ENCODE measurements around the gene GRID2IP.
"Not testable (repeated sequence)": the region's sequence is repeated elsewhere in the genome, so short reads cannot be mapped to it uniquely, and the experiment has no call there.

Gene GRID2IP

DNA sequence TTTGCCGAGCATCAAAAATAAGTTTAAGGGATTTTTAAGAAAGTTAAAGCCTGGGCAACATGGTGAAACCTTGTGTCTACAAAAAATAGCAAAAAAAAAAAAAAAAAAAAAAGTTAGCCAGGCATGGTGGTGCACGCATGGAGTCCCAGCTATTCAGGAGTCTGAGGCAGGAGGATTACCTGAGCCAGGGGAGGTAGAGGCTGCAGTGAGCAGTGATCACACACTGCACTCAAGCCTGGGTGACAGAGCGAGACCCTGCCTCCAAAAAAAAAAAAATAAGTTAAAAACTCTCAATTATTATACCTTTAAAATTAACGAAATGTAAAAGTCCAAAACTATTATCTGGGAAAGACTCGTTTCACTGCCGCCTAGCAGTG is 68.5 kb downstream of the GRID2IP start:
- no peak for DNase-seq

DNA sequence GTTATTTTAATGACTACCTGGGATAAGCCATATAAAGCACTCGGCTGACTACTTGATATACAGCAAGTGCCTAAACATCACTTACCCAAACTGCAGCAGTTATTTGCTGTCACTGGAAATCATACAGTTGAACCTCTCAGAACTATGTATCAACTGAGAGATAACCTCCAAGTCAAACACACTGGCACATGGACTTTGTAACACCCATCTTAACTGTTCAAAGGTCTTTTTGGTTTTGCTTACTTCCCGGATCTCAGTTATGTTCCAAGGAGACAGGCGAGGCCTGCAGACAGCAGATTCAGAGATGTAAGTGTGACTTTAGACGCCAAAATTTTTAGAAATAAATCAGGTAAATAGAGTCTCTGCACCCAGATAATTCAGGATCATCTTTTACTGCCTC is 69.0 kb downstream of the GRID2IP start:
- no peak for DNase-seq

DNA sequence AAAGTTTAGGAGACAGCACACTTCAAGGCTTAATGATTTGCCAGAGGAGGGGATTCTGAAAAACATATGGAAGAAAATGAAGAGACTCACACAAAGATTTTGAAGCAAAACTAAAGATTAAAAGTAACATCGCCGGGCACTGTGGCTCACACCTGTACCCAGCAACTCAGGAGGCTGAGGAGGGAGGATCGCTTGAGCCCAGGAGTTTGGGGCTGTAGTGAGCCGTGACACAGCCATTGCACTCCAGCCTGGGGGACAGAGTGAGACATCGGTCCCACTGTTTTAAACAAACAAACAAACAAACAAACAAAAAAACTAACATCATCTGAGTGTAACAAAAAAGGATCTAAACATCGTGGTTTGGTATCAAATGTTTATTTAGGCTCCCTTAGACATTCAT is 69.8 kb downstream of the GRID2IP start:
- DNase-seq = no peak

DNA sequence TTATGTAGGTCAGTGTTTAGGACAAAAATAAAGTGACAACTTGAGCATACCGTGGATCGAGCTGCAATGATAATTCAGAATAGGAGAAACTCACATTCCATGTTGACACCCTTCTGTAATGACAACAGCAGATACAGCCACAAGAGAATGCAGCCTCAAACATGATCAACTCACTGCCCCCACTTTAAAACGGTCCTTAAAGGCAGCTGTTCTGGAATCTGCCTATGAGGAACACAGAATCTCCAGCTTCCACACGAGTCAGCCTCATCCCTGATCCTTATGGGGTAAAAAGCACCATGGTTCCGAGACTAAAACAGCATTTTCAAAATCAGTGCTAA is 71.0 kb downstream of the GRID2IP start:
- no peak for DNase-seq

DNA sequence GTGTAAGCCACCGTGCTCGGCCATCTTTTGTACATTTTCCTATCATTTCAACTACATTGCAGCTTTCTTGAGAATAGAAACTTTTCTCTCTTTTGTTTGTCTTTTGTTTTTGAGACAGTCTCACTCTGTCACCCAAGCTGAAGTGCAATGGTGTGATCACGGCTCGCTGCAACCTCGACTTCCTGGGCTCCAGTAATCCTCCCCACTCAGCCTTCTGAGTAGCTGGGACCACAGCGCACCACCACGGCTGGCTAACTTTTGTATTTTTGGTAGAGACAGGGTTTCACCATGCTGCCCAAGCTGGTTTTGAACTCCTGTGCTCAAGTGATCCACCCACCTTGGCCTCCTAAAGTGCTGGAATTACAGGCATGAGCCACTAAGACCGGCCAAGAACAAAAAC is 72.2 kb downstream of the GRID2IP start:
- DNase-seq = peak; percentile 27

DNA sequence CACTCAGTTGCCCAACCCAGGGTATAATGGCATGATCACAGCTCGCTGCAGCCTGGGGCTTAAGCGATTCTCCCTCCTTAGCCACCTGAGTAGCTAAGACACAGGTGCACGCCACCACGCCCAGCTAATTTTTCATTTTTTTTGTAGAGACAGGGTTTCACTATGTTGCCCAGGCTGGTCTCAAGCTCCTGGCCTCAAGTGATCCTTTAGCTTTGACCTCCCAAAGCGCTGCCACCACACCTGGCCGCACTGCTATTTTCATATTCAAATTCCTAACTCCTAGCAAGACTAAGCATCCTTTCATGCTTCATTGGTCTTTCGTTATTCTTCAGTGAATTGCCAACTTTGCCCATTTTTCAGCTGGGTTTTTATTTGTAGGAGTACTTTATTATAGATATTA is 73.1 kb downstream of the GRID2IP start:
- DNase-seq = no peak

DNA sequence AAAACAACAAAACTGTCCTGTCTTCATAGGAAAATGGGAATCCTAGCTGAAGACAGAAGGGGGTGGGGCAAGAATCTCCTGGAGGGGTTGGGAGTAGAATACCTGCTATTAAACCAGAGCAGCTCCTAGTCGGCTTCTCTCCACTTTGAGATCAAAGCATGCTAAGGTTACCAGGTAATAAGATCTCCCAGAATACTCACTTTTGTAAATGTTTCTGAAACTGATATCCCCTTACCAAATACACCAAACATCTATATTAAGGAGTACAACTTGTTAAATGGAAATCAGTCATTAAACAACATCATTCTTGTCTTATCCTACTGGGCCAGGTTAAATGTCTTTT is 74.0 kb downstream of the GRID2IP start:
- no peak for DNase-seq

DNA sequence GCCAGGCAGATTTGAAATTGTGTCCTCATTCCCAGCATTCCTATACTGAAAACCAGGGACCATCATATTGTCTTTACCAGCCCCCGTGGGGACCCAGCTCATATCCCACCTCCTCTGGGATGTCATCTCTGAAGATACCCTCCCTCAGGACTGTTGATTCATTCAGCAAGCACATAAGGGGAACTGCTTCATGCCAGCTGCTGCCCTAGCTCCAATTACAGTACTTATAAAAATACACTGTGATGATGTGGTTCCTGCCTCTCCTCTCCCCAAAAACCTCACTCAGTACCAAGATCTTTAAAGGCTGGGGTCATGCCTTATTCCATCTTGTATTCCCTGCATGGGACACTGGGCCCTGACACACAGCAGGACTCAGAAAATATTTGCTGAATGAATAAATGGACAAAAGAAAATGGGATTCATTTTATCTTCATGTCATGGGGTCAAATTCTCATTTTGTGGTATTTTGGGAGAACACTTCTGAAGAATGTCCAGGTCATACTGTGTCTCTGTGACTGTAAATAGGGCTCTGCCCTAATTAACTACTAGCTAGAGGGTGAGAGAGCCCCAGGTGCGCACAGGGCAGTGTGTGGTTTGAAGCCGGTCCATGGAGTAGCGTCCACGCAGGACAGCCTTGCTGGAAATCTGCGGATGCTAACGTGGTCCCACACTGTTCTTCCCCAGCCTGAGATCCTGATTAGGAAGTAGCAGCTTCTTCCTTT is 74.5 kb downstream of the GRID2IP start:
- DNase-seq = no peak

DNA sequence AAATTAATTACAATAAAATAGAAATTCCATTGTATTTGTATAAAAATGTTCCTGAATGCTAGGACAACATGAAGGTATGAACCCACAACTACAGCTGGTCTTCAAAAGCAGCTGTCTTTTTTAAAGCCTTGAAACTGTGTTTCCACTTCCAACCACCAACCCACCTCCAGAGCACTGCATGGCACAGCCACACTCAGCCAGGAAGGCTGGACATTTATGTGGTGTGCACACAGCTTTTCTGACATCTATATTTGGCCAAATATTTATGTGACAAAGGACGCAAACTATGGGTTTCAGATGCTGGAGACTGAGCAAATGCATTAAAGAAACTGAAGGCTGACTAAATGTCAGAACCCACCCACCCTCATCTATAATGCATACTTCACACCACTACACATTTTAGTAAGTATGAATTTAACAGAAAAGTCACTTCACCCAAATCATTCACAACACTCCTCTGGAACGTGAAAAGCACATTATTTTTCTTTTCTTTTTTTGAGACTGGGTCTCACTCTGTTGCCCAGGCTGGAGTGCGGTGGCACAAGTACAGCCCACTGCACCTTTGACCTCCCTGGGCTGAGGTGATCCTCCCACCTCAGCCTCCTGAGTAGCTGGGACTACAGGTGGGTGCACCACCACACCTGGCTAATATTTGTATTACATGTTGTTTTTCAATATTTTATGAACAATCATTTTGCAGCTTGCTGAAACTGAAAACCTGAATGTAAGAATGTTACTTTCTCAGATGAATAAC is 75.7 kb downstream of the GRID2IP start:
- DNase-seq = no peak

DNA sequence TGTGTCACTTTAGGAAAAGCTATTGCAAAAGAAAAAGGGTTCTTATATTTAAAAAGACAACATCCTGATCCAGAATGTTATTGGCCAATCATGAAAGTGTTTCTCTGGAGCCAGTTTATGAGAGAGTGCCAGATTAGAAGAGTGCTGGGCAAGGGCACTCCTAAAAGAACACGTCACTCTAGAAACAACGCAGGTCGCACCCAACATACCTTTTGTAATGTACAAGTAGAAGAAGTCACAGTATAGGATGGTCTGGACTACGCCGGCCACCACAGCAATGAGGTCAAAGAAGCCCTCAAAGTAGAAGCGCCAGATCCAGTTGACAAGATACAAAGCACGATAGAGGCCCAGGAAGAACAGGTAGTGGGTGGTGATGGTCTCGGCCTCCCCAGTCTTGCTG is 85.4 kb downstream of the GRID2IP start:
- no peak for DNase-seq

DNA sequence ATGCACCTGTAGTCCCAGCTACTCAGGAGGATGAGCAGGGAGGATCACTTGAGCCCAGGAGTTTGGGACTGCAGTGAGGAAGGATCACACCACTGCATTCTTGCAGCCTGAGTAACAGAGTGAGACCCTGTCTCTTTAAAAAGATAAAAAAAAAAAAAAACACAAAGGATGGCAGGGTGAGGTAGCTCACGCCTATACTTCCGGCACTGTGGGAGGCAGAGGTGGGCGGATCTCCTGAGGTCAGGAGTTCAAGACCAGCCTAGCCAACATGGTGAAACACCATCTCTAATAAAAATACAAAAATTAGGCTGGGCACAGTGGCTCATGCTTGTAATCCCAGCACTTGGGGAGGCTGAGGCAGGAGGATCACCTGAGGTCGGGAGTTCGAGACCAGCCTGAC is 87.7 kb downstream of the GRID2IP start:
- not testable (repeated sequence) for DNase-seq

DNA sequence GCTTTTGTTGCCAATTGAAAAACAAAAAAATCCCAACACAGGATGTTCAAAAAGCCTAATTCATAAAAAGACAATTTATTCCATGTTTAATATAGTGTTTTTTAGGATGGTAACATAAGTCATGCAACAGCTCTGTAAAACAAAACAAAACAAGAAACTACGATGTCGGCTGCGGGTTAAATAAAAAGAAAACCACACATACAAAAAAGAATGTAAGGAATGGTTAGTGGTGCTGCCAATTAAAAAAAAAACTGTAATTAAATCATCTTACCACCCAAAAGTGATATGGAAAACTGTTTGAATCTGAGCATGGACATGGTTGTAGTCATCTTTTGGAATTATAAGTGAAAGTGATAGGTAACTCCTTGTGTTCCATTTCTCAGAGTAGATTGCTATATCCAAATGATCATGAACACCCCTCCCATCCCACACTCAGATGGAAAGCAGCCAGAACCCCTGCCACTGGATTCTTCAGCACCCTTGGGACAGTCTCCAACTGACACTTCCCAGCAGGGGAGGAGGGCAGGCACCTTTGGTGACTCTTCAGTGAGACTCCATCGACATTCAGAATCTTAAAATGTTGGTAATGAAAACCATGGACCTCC is 89.2 kb downstream of the GRID2IP start:
- DNase-seq = no peak

DNA sequence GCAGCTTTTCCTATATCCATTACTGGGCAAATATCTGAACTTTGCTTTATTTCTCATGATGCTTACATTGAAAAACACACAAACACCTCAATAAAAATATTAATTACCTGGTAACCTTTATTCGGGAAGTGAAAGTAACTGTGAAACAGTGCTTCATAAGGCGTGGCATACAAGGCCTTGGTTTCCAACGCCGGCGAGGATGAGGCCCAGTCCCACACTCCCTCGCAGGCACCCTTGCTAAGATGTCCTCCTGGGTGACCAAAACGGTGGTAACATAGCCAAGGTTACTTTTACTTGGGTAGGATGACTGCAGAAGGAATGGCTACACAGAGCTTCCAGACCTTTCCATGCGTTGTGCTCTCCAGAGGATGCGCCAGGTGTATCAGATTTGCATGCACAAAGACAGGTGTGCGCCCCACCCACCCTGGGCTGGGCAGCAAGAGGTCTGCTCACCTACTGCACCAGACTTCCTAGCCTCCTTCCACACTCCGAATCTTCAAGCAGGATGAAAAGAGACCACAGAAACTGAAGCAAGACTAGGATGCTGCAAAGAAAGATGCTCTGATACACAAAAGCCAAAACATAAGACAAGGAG is 90.2 kb downstream of the GRID2IP start:
- DNase-seq = no peak

DNA sequence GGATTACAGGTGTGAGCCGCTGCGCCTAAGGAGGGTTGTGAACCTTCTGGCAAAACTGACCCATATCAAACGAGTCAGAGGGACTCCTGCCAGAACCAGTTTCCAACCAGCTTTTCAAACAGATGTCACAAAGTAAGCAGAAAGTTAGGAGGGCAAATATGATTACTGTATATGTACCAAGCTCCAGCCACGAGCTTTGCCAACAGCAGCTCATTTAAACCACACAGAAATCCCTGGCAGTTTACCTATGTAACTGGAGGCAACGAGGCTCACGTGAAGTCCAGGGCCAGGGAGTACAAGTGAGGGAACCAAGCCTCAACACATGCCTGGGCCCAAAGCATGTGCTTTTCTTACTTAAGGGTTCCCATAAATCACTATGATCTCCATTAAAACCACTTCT is 91.0 kb downstream of the GRID2IP start:
- no peak for DNase-seq

DNA sequence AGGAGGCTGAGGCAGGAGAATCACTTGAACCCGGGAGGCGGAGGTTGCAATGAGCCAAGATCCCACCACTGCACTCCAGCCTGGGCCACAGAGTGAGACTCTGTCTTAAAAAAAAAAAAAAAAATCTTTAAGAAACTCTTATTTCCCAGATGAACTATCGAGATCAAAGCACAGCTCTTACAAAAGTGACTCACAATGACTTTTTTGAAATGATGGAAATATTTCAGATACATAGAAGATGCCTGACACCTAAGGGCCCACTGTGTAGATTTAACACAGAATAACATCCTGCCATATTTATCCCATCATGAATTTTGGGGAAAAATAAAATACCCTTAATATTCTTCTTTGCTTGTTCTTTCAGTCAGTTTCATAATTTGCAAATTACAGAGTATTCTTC is 92.6 kb downstream of the GRID2IP start:
- not testable (repeated sequence) for DNase-seq

DNA sequence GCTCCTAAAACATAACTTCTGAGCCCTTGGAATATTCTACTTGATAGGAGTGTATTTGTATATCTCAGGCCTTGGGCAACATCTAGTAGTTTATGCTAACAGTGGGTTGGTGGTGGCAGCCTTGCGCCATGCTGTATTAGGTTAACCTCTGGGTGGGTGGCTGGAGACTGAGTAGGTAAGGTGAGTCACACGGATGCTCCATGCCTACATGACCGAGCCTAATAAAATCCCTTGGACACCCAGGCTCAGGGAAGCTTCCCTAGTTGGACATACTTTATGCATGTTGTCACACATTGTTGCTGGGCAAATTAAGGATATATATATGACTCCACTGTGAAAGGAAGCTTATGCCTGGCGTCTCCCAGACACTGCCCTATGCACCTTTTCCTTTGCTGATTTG is 97.5 kb downstream of the GRID2IP start:
- DNase-seq = no peak

DNA sequence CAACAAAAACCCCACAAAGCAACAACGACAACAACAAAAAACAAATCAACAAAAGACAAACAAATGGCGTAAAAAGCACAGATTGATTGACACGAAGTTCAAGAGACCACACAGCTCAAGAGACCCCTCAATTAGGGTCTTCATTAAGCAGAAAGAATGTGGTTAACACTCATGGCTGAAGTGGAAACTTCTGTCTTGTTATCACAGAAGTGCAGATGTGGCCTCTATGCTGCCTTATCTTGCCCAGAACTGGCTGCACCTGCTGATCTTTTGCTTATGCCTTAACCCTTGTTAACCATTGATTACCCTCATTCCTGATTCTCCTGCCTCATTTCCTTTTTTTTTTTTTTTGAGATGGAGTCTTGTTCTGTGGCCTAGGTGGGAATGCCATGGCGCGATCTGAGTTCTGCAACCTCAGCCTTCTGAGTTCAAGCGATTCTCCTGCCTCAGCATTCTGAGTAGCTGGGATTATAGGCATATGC is 100.0 kb downstream of the GRID2IP start:
- no peak for DNase-seq

DNA sequence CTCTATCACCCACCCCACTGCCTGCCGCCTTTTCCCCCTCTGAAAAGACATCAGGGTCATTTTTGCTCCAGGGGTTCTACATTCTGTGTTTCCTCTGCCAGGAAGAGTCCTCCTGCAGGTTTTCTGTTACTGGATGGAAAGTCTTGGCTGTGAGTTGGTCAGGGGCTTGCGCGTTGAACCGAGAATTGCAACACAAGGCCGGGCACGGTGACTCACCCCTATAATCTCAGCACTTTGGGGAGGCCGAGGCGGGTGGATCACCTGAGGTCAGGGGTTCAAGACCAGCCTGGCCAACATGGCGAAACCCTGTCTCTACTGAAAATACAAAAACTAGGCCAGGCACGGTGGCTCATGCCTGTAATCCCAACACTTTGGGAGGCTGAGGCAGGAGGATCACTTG is 100.7 kb downstream of the GRID2IP start:
- DNase-seq = not testable (repeated sequence)

DNA sequence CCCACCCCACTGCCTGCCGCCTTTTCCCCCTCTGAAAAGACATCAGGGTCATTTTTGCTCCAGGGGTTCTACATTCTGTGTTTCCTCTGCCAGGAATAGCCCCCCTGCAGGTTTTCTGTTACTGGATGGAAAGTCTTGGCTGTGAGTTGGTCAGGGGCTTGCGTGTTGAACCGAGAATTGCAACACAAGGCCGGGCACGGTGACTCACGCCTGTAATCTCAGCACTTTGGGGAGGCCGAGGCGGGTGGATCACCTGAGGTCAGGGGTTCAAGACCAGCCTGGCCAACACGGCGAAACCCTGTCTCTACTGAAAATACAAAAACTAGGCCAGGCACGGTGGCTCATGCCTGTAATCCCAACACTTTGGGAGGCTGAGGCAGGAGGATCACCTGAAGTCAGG is 101.4 kb downstream of the GRID2IP start:
- not testable (repeated sequence) for DNase-seq

DNA sequence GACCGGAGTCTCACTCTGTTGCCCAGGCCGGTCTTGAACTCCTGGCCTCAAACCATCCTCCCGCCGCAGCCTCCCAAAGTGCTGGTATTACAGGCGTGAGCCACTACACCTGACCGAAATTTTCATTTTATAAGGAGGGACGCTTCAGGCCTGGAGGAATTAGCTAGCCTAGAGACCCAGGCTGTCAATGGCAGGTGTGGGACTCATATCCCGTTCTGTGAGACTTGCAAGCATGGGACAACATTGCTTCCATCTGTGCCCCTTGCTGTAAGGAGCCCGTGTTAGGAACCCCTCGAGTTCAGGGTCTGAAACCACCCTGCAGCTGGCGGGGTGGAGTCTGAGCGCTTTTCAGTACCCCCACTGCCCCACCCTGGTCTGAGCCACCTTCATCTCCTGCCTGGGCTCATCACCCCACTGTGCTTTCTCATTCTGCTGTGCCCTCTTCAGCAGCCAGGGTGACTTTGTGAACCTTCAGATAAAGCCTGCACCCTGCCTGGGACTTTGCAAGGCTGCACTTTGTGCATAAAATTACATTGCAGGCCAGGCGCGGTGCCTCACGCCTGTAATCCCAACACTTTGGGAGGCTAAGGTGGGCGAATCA is 102.2 kb downstream of the GRID2IP start:
- no peak for DNase-seq

DNA sequence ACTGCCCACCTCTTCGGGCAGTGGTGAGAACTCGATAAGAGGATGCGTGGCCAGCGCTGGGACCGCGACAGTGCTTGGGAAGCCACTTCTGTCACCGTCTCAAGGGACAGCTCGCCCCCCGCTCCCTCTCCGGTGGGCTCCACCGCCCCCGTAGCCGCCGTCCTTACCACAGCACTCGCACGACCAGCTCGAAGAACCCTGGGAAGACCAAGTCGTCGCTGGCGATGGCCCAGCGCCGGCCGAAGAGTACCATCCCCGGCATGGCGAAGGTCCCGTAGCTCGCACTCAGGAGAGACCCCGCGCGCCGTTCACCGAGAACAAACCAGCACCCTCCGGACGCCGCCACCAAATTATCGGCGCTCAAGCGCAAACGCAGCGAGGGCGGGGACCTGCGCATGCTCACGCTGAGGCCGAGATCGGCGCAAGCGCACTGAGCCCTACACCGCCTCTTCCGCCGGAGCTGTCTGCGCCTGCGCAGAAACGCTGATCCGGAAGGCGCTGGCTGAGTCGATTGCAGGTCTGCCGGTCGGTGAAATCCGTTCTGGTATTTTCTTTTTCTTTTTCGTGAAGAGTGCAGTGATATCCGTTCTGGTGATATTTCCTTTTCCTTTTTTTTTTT is 103.6 kb downstream of the GRID2IP start, which contains the start of gene DAGLB:
Gene DAGLB, minus strand, starts transcription at position 374 of the 619 bp plus-strand sequence. Its CDS starts 112 bp downstream, at position 262.
- DNase-seq = peak; percentile 97

All from activated CD4-positive, alpha-beta T cell treated with anti-CD3 and anti-CD28 coated beads, Interleukin-2, Interleukin-6, amounts not matched to agents 100 ng/mL and 50 ng/mL, durations not matched to agents 16 hours and 8 hours (primary cell).